Measurements from ENCODE around the gene ITPR1. TPM values are rescaled to one million over a fixed set of nuclear protein-coding genes. Genes with fewer than 3 reads are reported as not detected.
"Not testable (repeated sequence)": the region's sequence is repeated elsewhere in the genome, so short reads cannot be mapped to it uniquely, and the experiment has no call there.

ITPR1 gene
- total and polyA plus RNA-seq, 2 experiments from 2014 or later: 17.6 to 28.8 TPM

DNA sequence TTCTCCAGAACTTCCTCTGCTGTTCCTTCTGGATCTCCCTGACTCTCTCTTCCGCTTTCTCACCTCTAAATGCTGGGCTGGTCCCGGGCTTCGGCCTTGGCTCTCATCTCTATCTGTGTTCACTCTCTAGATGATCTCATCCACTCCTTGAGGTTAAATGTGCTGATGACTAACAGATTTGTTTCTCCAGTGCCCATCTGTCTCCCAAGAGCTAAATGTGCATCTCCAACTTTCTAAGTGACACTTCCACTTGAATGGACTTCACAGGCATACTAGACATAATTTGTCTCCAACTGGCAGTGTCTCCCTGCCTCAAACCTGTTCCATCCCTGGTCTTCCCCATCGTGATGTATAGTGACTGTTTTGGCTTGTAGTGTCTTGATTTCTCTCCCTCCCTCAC is 95.3 kb downstream of the ITPR1 start:
- Histone ChIP-seq H3K4me3 (no peak overlapping the region), H3K27ac (no peak overlapping the region), H3K4me1 (ENCODE audit: low read depth) (peaks cover 17% of the 10 kb centered on the region), H3K36me3 (no peaks in the 10 kb centered on the region), H3K9me3 (ENCODE audit: low read depth) (no peaks in the 10 kb centered on the region), H3K27me3 (no peaks in the 10 kb centered on the region)
- TF ChIP-seq, protein P1, sequence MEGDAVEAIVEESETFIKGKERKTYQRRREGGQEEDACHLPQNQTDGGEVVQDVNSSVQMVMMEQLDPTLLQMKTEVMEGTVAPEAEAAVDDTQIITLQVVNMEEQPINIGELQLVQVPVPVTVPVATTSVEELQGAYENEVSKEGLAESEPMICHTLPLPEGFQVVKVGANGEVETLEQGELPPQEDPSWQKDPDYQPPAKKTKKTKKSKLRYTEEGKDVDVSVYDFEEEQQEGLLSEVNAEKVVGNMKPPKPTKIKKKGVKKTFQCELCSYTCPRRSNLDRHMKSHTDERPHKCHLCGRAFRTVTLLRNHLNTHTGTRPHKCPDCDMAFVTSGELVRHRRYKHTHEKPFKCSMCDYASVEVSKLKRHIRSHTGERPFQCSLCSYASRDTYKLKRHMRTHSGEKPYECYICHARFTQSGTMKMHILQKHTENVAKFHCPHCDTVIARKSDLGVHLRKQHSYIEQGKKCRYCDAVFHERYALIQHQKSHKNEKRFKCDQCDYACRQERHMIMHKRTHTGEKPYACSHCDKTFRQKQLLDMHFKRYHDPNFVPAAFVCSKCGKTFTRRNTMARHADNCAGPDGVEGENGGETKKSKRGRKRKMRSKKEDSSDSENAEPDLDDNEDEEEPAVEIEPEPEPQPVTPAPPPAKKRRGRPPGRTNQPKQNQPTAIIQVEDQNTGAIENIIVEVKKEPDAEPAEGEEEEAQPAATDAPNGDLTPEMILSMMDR (IDR thresholded peaks at IDR 0.05; ENCODE audit: low read depth, low read length): no peak
- peak in 1 of 2 donors; percentile 32 for DNase-seq (ENCODE audit: low read depth in 1 of 2, low spot score in 1 of 2)

DNA sequence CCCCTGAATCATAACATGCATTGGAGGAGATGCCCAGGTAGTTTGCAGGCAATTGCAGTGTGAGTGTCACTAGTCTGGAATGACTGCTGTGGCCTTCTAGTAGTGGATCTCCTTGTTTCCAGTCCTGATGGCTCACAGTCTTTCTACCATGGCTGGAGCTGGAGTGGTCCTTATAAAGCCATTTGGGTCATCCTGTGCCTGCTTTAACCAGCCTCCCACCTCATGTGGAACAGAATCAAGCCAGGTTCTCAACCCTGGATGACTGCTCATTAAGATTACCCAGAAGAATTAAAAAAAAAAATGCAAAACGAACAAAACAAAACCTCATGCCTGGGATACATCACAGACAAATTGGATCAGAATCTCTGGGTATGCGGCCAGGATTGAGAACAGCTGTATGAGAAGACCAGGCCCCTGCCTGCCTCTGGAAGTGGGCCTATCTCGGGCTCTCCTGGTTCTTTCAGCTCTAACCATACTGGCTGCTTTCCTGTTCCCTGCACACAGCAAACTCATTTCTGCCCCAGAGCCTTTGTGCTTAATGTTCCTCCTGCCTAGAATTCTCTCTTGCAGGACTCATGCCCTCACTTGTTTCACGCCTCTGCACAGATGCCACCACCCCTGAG is 96.4 kb downstream of the ITPR1 start:
- no peaks in the 10 kb centered on the region for H3K36me3 ChIP-seq
- peaks cover 14% of the 10 kb centered on the region for H3K4me1 ChIP-seq (ENCODE audit: low read depth)
- DNase-seq (ENCODE audit: low read depth in 1 of 2, low spot score in 1 of 2): no peak
- H3K4me3 ChIP-seq: no peak overlapping the region
- TF ChIP-seq, protein P1 (IDR thresholded peaks at IDR 0.05; ENCODE audit: low read depth, low read length): no peak
- no peaks in the 10 kb centered on the region for H3K9me3 ChIP-seq (ENCODE audit: low read depth)
- H3K27me3 ChIP-seq: no peaks in the 10 kb centered on the region
- no peak overlapping the region for H3K27ac ChIP-seq

DNA sequence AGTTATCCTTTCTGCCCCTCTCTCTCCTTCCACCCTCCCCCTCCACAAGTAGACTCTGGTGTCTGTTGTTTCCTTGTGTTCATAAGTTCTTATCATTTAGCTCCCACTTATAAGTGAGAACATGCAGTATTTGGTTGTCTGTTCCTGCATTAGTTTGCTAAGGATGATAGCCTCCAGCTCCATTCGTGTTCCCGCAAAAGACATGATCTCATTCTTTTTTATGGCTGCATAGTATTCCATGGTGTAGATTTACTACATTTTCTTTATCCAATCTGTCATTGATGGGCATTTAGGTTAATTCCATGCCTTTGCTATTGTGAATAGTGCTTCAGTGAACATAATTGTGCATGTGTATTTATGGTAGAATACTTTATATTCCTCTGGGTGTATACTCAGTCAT is 97.7 kb downstream of the ITPR1 start:
- H3K9me3 ChIP-seq (ENCODE audit: low read depth); H3K36me3 ChIP-seq; H3K4me3 ChIP-seq; H3K27ac ChIP-seq; H3K27me3 ChIP-seq; DNase-seq (ENCODE audit: low read depth in 1 of 2, low spot score in 1 of 2): not testable (repeated sequence)
- peaks cover 14% of the 10 kb centered on the region for H3K4me1 ChIP-seq (ENCODE audit: low read depth)

DNA sequence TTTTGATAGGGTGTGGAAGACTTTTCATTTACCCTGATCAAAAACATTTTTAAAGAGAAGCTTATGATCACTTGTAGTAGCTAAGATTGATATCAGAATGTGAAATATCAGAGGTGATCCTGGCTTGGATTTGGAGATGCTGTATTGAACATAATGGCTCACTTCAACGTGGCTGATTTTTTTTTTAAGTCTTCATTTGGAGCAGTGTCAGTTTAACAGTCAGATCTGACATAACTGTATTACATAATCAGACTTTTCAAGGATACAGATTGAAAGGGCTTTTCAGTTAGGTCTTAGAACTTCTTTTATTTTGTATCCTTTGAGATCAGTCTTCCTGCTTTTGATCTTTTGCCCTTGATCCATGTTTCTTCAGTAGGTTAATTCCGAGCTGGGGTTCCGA is 98.5 kb downstream of the ITPR1 start:
- no peak overlapping the region for H3K27ac ChIP-seq
- H3K4me3 ChIP-seq: no peak overlapping the region
- no peak for DNase-seq (ENCODE audit: low read depth in 1 of 2, low spot score in 1 of 2)
- H3K4me1 ChIP-seq (ENCODE audit: low read depth): peaks cover 11% of the 10 kb centered on the region
- TF ChIP-seq, protein P1 (IDR thresholded peaks at IDR 0.05; ENCODE audit: low read depth, low read length): no peak
- H3K36me3 ChIP-seq: no peaks in the 10 kb centered on the region
- H3K9me3 ChIP-seq (ENCODE audit: low read depth): no peaks in the 10 kb centered on the region
- no peaks in the 10 kb centered on the region for H3K27me3 ChIP-seq

DNA sequence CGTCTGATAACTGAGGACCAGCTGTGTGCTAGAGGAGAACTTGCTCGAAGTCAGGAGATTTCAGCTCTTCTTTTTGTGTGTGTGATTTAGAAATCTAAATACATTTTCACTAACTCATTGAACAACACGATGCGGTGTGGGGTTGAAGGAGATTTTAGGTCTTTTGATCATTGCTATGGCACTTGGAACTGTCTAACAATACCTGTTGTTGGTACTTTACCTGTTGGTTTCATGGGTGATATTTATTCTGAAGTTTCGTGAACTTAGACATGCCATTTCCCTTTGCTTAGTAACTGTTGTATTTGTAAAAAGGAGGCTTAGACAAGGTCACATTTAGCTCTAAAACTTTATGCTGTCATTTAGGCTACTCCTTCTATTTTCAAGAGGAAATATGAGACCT is 99.9 kb downstream of the ITPR1 start:
- no peaks in the 10 kb centered on the region for H3K36me3 ChIP-seq
- TF ChIP-seq, protein P1 (IDR thresholded peaks at IDR 0.05; ENCODE audit: low read depth, low read length): no peak
- no peak for DNase-seq (ENCODE audit: low read depth in 1 of 2, low spot score in 1 of 2)
- no peak overlapping the region for H3K27ac ChIP-seq
- no peak overlapping the region for H3K4me3 ChIP-seq
- H3K9me3 ChIP-seq (ENCODE audit: low read depth): no peaks in the 10 kb centered on the region
- peaks cover 2% of the 10 kb centered on the region for H3K4me1 ChIP-seq (ENCODE audit: low read depth)
- no peaks in the 10 kb centered on the region for H3K27me3 ChIP-seq

DNA sequence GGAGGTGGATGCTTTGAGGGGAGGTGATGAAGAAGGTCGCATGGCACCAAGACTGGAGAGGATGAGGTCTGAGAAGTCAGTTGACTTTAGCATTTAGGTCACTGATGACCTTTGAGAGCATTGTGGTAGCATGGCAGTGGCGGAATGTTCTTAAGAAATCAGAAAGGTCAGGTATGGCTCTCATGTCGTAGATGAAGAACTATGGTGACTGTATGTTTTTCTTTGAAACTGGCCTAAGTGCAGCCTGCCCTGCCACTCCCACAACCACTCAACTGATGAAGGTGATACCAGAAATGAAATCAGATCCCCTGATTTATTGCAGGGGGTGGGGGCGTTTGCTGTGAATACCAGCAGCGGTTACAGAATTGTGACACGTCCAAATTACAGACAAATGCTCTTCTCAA is 102.6 kb downstream of the ITPR1 start:
- no peak overlapping the region for H3K27ac ChIP-seq
- no peak for DNase-seq (ENCODE audit: low read depth in 1 of 2, low spot score in 1 of 2)
- no peak overlapping the region for H3K4me3 ChIP-seq
- TF ChIP-seq, protein P1 (IDR thresholded peaks at IDR 0.05; ENCODE audit: low read depth, low read length): no peak
- H3K36me3 ChIP-seq: no peaks in the 10 kb centered on the region
- H3K9me3 ChIP-seq (ENCODE audit: low read depth): no peaks in the 10 kb centered on the region
- H3K27me3 ChIP-seq: no peaks in the 10 kb centered on the region
- H3K4me1 ChIP-seq (ENCODE audit: low read depth): no peaks in the 10 kb centered on the region
